ENCODE measurements around the gene ATOH1.

ATOH1 gene

GRCh38 chr4:93828332-93828994, at the start of gene ATOH1:
Gene ATOH1, plus strand, starts transcription at chr4:93828753. Its CDS starts 174 bp downstream, at chr4:93828927.
- H3K4me3 Mint-ChIP-seq, result peak within 1 kb of the TSS; percentile 74
- H3K4me1 Mint-ChIP-seq, result peaks cover 21% of the 10 kb centered on the region
- no peaks in the 10 kb centered on the region for H3K36me3 Mint-ChIP-seq
- H3K9me3 Mint-ChIP-seq, result no peaks in the 10 kb centered on the region
- peaks cover 85% of the 10 kb centered on the region for H3K27me3 Mint-ChIP-seq
- no peak for ATAC-seq
- H3K27ac Mint-ChIP-seq, result no peak within 1 kb of the TSS

- Mint-ChIP-seq H3K4me3 (no peak overlapping the region), H3K9me3 (no peaks in the 10 kb centered on the region), H3K27ac (no peak overlapping the region), H3K4me1 (no peaks in the 10 kb centered on the region), H3K36me3 (no peaks in the 10 kb centered on the region), H3K27me3 (no peaks in the 10 kb centered on the region)
- ATAC-seq, result no peak
Measured at GRCh38 chr4:93779228-93779627, 49.3 kb upstream of the ATOH1 start.

- Mint-ChIP-seq H3K36me3 (no peaks in the 10 kb centered on the region), H3K9me3 (no peaks in the 10 kb centered on the region), H3K4me1 (no peaks in the 10 kb centered on the region), H3K4me3 (no peak overlapping the region), H3K27ac (no peak overlapping the region), H3K27me3 (no peaks in the 10 kb centered on the region)
- no peak for ATAC-seq
Measured at GRCh38 chr4:93780080-93780479, 48.5 kb upstream of the ATOH1 start.

GRCh38 chr4:93781198-93781597, 47.4 kb upstream of the ATOH1 start:
- Mint-ChIP-seq H3K36me3 (no peaks in the 10 kb centered on the region), H3K27ac (no peak overlapping the region), H3K9me3 (no peaks in the 10 kb centered on the region), H3K27me3 (no peaks in the 10 kb centered on the region), H3K4me1 (no peaks in the 10 kb centered on the region), H3K4me3 (no peak overlapping the region)
- no peak for ATAC-seq

GRCh38 chr4:93786149-93786548, 42.4 kb upstream of the ATOH1 start:
- Mint-ChIP-seq H3K27me3 (no peaks in the 10 kb centered on the region), H3K4me1 (no peaks in the 10 kb centered on the region), H3K27ac (no peak overlapping the region), H3K36me3 (no peaks in the 10 kb centered on the region), H3K9me3 (no peaks in the 10 kb centered on the region), H3K4me3 (no peak overlapping the region)
- ATAC-seq, result no peak

- ATAC-seq, result no peak
- Mint-ChIP-seq H3K4me1 (no peaks in the 10 kb centered on the region), H3K27ac (no peak overlapping the region), H3K9me3 (no peaks in the 10 kb centered on the region), H3K36me3 (no peaks in the 10 kb centered on the region), H3K27me3 (no peaks in the 10 kb centered on the region), H3K4me3 (no peak overlapping the region)
Measured at GRCh38 chr4:93788712-93789111, 39.8 kb upstream of the ATOH1 start.

GRCh38 chr4:93791570-93792195, 36.9 kb upstream of the ATOH1 start:
- peak; percentile 42 for ATAC-seq
- Mint-ChIP-seq H3K27ac (no peak overlapping the region), H3K4me3 (no peak overlapping the region), H3K36me3 (no peaks in the 10 kb centered on the region), H3K27me3 (no peaks in the 10 kb centered on the region), H3K4me1 (no peaks in the 10 kb centered on the region), H3K9me3 (no peaks in the 10 kb centered on the region)

GRCh38 chr4:93802045-93802444, 26.5 kb upstream of the ATOH1 start:
- Mint-ChIP-seq H3K36me3 (no peaks in the 10 kb centered on the region), H3K27ac (no peak overlapping the region), H3K4me1 (no peaks in the 10 kb centered on the region), H3K4me3 (no peak overlapping the region), H3K9me3 (no peaks in the 10 kb centered on the region), H3K27me3 (no peaks in the 10 kb centered on the region)
- no peak for ATAC-seq

GRCh38 chr4:93809773-93810172, 18.8 kb upstream of the ATOH1 start:
- no peaks in the 10 kb centered on the region for H3K4me1 Mint-ChIP-seq
- no peak overlapping the region for H3K27ac Mint-ChIP-seq
- H3K4me3 Mint-ChIP-seq, result no peak overlapping the region
- H3K9me3 Mint-ChIP-seq, result no peaks in the 10 kb centered on the region
- ATAC-seq, result no peak
- no peaks in the 10 kb centered on the region for H3K27me3 Mint-ChIP-seq
- H3K36me3 Mint-ChIP-seq, result no peaks in the 10 kb centered on the region

GRCh38 chr4:93810340-93810992, 18.1 kb upstream of the ATOH1 start:
- Mint-ChIP-seq H3K4me1 (no peaks in the 10 kb centered on the region), H3K4me3 (no peak overlapping the region), H3K27me3 (no peaks in the 10 kb centered on the region), H3K36me3 (no peaks in the 10 kb centered on the region), H3K27ac (no peak overlapping the region), H3K9me3 (no peaks in the 10 kb centered on the region)
- no peak for ATAC-seq

GRCh38 chr4:93813092-93813491, 15.5 kb upstream of the ATOH1 start:
- Mint-ChIP-seq H3K9me3 (no peaks in the 10 kb centered on the region), H3K27me3 (no peaks in the 10 kb centered on the region), H3K4me3 (no peak overlapping the region), H3K27ac (no peak overlapping the region), H3K36me3 (no peaks in the 10 kb centered on the region), H3K4me1 (no peaks in the 10 kb centered on the region)
- ATAC-seq, result no peak

- Mint-ChIP-seq H3K4me1 (no peaks in the 10 kb centered on the region), H3K9me3 (peaks cover 2% of the 10 kb centered on the region), H3K27me3 (no peaks in the 10 kb centered on the region), H3K36me3 (no peaks in the 10 kb centered on the region), H3K27ac (no peak overlapping the region), H3K4me3 (no peak overlapping the region)
- ATAC-seq, result no peak
Measured at GRCh38 chr4:93814141-93814540, 14.4 kb upstream of the ATOH1 start.

GRCh38 chr4:93814722-93815121, 13.8 kb upstream of the ATOH1 start:
- Mint-ChIP-seq H3K27ac (no peak overlapping the region), H3K36me3 (no peaks in the 10 kb centered on the region), H3K27me3 (no peaks in the 10 kb centered on the region), H3K4me1 (no peaks in the 10 kb centered on the region), H3K9me3 (peaks cover 2% of the 10 kb centered on the region), H3K4me3 (no peak overlapping the region)
- ATAC-seq, result no peak

- Mint-ChIP-seq H3K27me3 (peaks cover 57% of the 10 kb centered on the region), H3K4me1 (peaks cover 15% of the 10 kb centered on the region), H3K36me3 (no peaks in the 10 kb centered on the region), H3K9me3 (no peaks in the 10 kb centered on the region), H3K27ac (no peak overlapping the region), H3K4me3 (no peak overlapping the region)
- no peak for ATAC-seq
Measured at GRCh38 chr4:93825551-93826216, 2.9 kb upstream of the ATOH1 start.

- ATAC-seq, result no peak
- Mint-ChIP-seq H3K36me3 (no peaks in the 10 kb centered on the region), H3K4me1 (peaks cover 21% of the 10 kb centered on the region), H3K27ac (no peak overlapping the region), H3K9me3 (no peaks in the 10 kb centered on the region), H3K27me3 (peaks cover 74% of the 10 kb centered on the region), H3K4me3 (peak overlapping the region; percentile 74)
Measured at GRCh38 chr4:93827272-93827947, 1.1 kb upstream of the ATOH1 start.

Measured in stimulated activated memory B cell treated with anti-CD40 and anti-IgM and Interleukin-4, amounts not matched to agents 10 μg/mL and 1 μg/mL and 100 μg/mL, for 72 hours (primary cell).